K562 (cell line): Measurements from ENCODE around the gene SPIB. TPM values are rescaled to one million over a fixed set of nuclear protein-coding genes. Genes with fewer than 3 reads are reported as not detected.

Experiments
- CEBPG ChIP-seq, 3 experiments: fragments of 200-800 bp in 1 of 3; sonication (Bioruptor generic) in 1 of 3; sonication (generic) in 1 of 3; formaldehyde crosslinking in 1 of 3; IDR thresholded peaks in 2 of 3; conservative IDR thresholded peaks in 1 of 3; 2 replicates each; pipeline versions ENCODE4 v1.6.1 to v1.8.0; 2016 to 2022; ENCODE audit warnings: missing compliant biosample characterization in 2 of 3, missing genetic modification characterization in 2 of 3, mild to moderate bottlenecking in 1 of 3, missing genetic modification reagents in 1 of 3
- KLF16 ChIP-seq: IDR thresholded peaks from 2 replicates; pipeline ENCODE4 v1.6.1; 2016; ENCODE audit warnings: antibody characterized with exemption
- PCBP2 ChIP-seq: fragments of 200-400 bp; formaldehyde crosslinking; IDR thresholded peaks from 2 replicates; pipeline ENCODE4 v1.6.1; 2018; ENCODE audit warnings: low read length, low read depth, mild to moderate bottlenecking, moderate library complexity; ENCODE audit not compliant: poor library complexity, severe bottlenecking
- polyA plus RNA-seq, 8 experiments: library from polyadenylated mRNA; depleted of rRNA in 4 of 8; stranded (reverse) in 5 of 8; unstranded in 3 of 8; fragments of >200 nt; fragmentation: Nextera tagmentation in 2 of 8; fragmentation: Illumina TruSeq in 1 of 8; extraction: Ambion mirVana in 2 of 8; extraction: Trizol in 1 of 8; gene quantifications; 2 replicates each; pipeline versions ENCODE4 v1.2.1 to v1.2.3, GENCODE V29; 2011 to 2014; ENCODE audit warnings: inconsistent platforms in 1 of 8, missing spikeins in 1 of 8
- total RNA-seq, 7 experiments: library from RNA; depleted of rRNA in 6 of 7; stranded (reverse); fragments of >200 nt in 6 of 7; fragmentation: Illumina TruSeq in 2 of 7; extraction: Trizol in 2 of 7; gene quantifications; 2 replicates each; pipeline versions ENCODE4 v1.2.1 to v1.2.3, GENCODE V29; 2011 to 2021; ENCODE audit warnings: low replicate concordance in 1 of 7
- TF ChIP-seq, protein P1 (sequence below), 2 experiments: fragments of 450-650 bp; IDR thresholded peaks; 2 replicates each; pipeline ENCODE4 v1.6.1; 2018; ENCODE audit warnings: mild to moderate bottlenecking in 2 of 2, low read depth in 1 of 2; ENCODE audit not compliant: partially characterized antibody in 2 of 2
- TF ChIP-seq, protein P2 (sequence below): sonication (generic); formaldehyde crosslinking; IDR thresholded peaks from 2 replicates; pipeline ENCODE4 v1.8.1; 2023; ENCODE audit warnings: mild to moderate bottlenecking, missing genetic modification reagents
- TF ChIP-seq, protein P3 (sequence below): fragments of 200-800 bp; sonication (Bioruptor generic); IDR thresholded peaks from 2 replicates; pipeline ENCODE4 v1.6.1; 2017; ENCODE audit warnings: missing genetic modification characterization, missing compliant biosample characterization
- TF ChIP-seq, protein P4 (sequence below): sonication (generic); formaldehyde crosslinking; IDR thresholded peaks from 2 replicates; pipeline ENCODE4 v1.8.0; 2022; ENCODE audit warnings: missing genetic modification reagents, mild to moderate bottlenecking, borderline replicate concordance
- TF ChIP-seq, protein P5 (sequence below): sonication (generic); formaldehyde crosslinking; IDR thresholded peaks from 2 replicates; pipeline ENCODE4 v1.8.1; 2023; ENCODE audit warnings: mild to moderate bottlenecking, missing genetic modification reagents
- TF ChIP-seq, protein P6 (sequence below): fragments of 250-450 bp; sonication (Bioruptor Pico); IDR thresholded peaks from 2 replicates; pipeline ENCODE4 v1.8.0; 2021; ENCODE audit warnings: borderline replicate concordance, mild to moderate bottlenecking, moderate library complexity; ENCODE audit not compliant: poor library complexity, severe bottlenecking

The SPIB gene
- total and polyA plus RNA-seq, 9 of the 15 experiments (the other 6 are each of a cell fraction or from before 2014, with no cell fraction given): 0.06 to 1.0 (median 0.43) TPM; not detected in 1

DNA sequence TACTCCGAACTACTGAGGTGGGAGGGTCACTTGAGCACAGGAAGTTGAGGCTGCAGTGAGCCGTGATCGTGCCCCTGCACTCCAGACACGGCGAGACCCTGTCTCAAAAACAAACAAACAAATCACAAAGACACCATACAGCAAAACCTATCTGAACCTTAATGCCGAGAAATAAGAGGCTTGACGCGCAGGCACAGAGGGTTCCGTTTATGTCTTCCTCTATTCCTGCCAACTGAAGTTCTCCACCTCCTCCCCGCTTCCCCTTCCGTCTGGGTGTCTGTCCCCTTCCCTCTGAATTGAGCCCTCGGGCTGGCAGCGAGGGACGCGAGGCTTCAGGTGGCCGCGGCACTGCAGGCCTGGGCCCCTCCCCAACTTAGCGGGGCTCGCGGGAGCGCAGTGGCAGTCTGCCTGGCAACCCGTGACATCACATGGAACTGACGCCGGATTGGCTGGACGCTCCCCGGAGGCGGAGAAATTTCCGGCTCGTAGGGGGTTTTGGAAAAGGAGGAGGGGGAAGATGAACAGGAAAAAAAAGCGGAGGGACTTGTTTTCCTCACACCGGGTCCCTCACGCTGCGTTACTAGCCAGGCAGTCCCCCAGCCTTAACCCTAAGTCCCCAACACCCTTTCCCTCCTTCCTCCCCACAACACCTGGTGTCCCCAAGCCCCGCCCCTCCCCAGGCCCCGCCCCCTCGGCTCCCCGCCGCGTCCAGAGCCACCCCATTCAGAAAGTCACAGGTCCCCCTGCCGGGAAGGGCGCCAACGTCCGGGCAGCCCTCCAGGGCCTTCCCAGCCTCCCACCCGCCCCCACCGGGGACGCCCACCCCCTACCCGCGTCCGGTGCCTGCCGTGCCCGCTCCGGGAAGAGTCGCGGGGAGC lies 12.8 kb downstream of the SPIB start (continued):
- TF ChIP-seq, protein P1, sequence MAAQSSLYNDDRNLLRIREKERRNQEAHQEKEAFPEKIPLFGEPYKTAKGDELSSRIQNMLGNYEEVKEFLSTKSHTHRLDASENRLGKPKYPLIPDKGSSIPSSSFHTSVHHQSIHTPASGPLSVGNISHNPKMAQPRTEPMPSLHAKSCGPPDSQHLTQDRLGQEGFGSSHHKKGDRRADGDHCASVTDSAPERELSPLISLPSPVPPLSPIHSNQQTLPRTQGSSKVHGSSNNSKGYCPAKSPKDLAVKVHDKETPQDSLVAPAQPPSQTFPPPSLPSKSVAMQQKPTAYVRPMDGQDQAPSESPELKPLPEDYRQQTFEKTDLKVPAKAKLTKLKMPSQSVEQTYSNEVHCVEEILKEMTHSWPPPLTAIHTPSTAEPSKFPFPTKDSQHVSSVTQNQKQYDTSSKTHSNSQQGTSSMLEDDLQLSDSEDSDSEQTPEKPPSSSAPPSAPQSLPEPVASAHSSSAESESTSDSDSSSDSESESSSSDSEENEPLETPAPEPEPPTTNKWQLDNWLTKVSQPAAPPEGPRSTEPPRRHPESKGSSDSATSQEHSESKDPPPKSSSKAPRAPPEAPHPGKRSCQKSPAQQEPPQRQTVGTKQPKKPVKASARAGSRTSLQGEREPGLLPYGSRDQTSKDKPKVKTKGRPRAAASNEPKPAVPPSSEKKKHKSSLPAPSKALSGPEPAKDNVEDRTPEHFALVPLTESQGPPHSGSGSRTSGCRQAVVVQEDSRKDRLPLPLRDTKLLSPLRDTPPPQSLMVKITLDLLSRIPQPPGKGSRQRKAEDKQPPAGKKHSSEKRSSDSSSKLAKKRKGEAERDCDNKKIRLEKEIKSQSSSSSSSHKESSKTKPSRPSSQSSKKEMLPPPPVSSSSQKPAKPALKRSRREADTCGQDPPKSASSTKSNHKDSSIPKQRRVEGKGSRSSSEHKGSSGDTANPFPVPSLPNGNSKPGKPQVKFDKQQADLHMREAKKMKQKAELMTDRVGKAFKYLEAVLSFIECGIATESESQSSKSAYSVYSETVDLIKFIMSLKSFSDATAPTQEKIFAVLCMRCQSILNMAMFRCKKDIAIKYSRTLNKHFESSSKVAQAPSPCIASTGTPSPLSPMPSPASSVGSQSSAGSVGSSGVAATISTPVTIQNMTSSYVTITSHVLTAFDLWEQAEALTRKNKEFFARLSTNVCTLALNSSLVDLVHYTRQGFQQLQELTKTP (IDR thresholded peaks at IDR 0.05; ENCODE audit: low read depth in 1 of 2, partially characterized antibody in 2 of 2): no peak
- TF ChIP-seq, protein P2, sequence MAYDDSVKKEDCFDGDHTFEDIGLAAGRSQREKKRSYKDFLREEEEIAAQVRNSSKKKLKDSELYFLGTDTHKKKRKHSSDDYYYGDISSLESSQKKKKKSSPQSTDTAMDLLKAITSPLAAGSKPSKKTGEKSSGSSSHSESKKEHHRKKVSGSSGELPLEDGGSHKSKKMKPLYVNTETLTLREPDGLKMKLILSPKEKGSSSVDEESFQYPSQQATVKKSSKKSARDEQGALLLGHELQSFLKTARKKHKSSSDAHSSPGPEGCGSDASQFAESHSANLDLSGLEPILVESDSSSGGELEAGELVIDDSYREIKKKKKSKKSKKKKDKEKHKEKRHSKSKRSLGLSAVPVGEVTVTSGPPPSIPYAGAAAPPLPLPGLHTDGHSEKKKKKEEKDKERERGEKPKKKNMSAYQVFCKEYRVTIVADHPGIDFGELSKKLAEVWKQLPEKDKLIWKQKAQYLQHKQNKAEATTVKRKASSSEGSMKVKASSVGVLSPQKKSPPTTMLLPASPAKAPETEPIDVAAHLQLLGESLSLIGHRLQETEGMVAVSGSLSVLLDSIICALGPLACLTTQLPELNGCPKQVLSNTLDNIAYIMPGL (CRISPR knock-in tag): no peak
- TF ChIP-seq PCBP2: no peak
- TF ChIP-seq, protein P3, sequence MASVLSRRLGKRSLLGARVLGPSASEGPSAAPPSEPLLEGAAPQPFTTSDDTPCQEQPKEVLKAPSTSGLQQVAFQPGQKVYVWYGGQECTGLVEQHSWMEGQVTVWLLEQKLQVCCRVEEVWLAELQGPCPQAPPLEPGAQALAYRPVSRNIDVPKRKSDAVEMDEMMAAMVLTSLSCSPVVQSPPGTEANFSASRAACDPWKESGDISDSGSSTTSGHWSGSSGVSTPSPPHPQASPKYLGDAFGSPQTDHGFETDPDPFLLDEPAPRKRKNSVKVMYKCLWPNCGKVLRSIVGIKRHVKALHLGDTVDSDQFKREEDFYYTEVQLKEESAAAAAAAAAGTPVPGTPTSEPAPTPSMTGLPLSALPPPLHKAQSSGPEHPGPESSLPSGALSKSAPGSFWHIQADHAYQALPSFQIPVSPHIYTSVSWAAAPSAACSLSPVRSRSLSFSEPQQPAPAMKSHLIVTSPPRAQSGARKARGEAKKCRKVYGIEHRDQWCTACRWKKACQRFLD (CRISPR knock-in tag): no peak
- no peak for TF ChIP-seq KLF16
- TF ChIP-seq, protein P4, sequence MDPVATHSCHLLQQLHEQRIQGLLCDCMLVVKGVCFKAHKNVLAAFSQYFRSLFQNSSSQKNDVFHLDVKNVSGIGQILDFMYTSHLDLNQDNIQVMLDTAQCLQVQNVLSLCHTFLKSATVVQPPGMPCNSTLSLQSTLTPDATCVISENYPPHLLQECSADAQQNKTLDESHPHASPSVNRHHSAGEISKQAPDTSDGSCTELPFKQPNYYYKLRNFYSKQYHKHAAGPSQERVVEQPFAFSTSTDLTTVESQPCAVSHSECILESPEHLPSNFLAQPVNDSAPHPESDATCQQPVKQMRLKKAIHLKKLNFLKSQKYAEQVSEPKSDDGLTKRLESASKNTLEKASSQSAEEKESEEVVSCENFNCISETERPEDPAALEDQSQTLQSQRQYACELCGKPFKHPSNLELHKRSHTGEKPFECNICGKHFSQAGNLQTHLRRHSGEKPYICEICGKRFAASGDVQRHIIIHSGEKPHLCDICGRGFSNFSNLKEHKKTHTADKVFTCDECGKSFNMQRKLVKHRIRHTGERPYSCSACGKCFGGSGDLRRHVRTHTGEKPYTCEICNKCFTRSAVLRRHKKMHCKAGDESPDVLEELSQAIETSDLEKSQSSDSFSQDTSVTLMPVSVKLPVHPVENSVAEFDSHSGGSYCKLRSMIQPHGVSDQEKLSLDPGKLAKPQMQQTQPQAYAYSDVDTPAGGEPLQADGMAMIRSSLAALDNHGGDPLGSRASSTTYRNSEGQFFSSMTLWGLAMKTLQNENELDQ (CRISPR knock-in tag): no peak
- TF ChIP-seq, protein P5, sequence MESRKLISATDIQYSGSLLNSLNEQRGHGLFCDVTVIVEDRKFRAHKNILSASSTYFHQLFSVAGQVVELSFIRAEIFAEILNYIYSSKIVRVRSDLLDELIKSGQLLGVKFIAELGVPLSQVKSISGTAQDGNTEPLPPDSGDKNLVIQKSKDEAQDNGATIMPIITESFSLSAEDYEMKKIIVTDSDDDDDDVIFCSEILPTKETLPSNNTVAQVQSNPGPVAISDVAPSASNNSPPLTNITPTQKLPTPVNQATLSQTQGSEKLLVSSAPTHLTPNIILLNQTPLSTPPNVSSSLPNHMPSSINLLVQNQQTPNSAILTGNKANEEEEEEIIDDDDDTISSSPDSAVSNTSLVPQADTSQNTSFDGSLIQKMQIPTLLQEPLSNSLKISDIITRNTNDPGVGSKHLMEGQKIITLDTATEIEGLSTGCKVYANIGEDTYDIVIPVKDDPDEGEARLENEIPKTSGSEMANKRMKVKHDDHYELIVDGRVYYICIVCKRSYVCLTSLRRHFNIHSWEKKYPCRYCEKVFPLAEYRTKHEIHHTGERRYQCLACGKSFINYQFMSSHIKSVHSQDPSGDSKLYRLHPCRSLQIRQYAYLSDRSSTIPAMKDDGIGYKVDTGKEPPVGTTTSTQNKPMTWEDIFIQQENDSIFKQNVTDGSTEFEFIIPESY (CRISPR knock-in tag): no peak
- TF ChIP-seq, protein P6, sequence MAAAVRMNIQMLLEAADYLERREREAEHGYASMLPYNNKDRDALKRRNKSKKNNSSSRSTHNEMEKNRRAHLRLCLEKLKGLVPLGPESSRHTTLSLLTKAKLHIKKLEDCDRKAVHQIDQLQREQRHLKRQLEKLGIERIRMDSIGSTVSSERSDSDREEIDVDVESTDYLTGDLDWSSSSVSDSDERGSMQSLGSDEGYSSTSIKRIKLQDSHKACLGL (CRISPR knock-in tag): no peak
- no peak; the same call in 1 of the 2 replicates for TF ChIP-seq CEBPG (CRISPR knock-in tag; IDR thresholded peaks at IDR 0.05)
- no peak for TF ChIP-seq CEBPG (tag; conservative IDR thresholded peaks at IDR 0.05 in 1 of 2, IDR thresholded peaks at IDR 0.05 in 1 of 2)
